ENCODE results near the gene TLCD1.
"Not testable (repeated sequence)": the region's sequence is repeated elsewhere in the genome, so short reads cannot be mapped to it uniquely, and the experiment has no call there.

The TLCD1 gene

GRCh38 chr17:28740406-28741357, 14.6 kb upstream of the TLCD1 start:
- DNase-seq (ENCODE audit: low read depth) = no peak
- no peak overlapping the region for H3K4me3 ChIP-seq (ENCODE audit: low read length)
- TF ChIP-seq CTCF (IDR thresholded peaks at IDR 0.05; ENCODE audit: insufficient read depth, low read depth, low read length, missing control alignments) = no peak

GRCh38 chr17:28738680-28739384, 12.8 kb upstream of the TLCD1 start:
- DNase-seq (ENCODE audit: low read depth) = no peak
- no peak for TF ChIP-seq CTCF (IDR thresholded peaks at IDR 0.05; ENCODE audit: insufficient read depth, low read depth, low read length, missing control alignments)
- H3K4me3 ChIP-seq (ENCODE audit: low read length) = no peak overlapping the region

GRCh38 chr17:28737770-28738679, 12.0 kb upstream of the TLCD1 start:
- no peak overlapping the region for H3K4me3 ChIP-seq (ENCODE audit: low read length)
- DNase-seq (ENCODE audit: low read depth) = peak; percentile 49
- TF ChIP-seq CTCF (IDR thresholded peaks at IDR 0.05; ENCODE audit: insufficient read depth, low read depth, low read length, missing control alignments) = no peak

DNA sequence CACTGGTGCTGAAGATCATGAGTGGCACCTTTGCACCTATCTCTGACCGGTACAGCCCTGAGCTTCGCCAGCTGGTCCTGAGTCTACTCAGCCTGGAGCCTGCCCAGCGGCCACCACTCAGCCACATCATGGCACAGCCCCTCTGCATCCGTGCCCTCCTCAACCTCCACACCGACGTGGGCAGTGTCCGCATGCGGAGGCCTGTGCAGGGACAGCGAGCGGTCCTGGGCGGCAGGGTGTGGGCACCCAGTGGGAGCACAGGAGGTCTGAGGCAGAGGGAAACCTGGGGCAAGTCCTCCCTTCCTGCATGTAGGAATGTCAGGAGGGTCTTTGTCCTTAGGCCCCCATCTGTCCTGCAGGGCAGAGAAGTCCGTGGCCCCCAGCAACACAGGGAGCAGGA, 11.3 kb upstream of the TLCD1 start:
- no peak for TF ChIP-seq CTCF (IDR thresholded peaks at IDR 0.05; ENCODE audit: insufficient read depth, low read depth, low read length, missing control alignments)

GRCh38 chr17:28735913-28736769, 10.1 kb upstream of the TLCD1 start:
- not testable (repeated sequence) for DNase-seq (ENCODE audit: low read depth)

More for the DNA sequence above, 11.3 kb upstream of the TLCD1 start:
- no peak overlapping the region for H3K4me3 ChIP-seq (ENCODE audit: low read length)
- no peak for DNase-seq (ENCODE audit: low read depth)

GRCh38 chr17:28735242-28735722, 9.2 kb upstream of the TLCD1 start:
- no peak for TF ChIP-seq CTCF (IDR thresholded peaks at IDR 0.05; ENCODE audit: insufficient read depth, low read depth, low read length, missing control alignments)
- no peak overlapping the region for H3K4me3 ChIP-seq (ENCODE audit: low read length)
- DNase-seq (ENCODE audit: low read depth) = peak; percentile 54

More at GRCh38 chr17:28735913-28736769, 10.1 kb upstream of the TLCD1 start:
- not testable (repeated sequence) for H3K4me3 ChIP-seq (ENCODE audit: low read length)
